Liver (tissue), 9 donors: ENCODE measurements around the gene EXOC8. TPM values are rescaled to one million over a fixed set of nuclear protein-coding genes. Genes with fewer than 3 reads are reported as not detected.

Experiments used
- DNase-seq: peaks from one replicate; pipeline ENCODE4 v3.0.0-alpha.2; 2017; ENCODE audit warnings: low spot score
- H3K27ac ChIP-seq, 2 donors: one replicate each; pipeline ENCODE4 v1.7.0; 2013; ENCODE audit warnings: inconsistent platforms in 2 of 2, low read length in 2 of 2, control low read depth in 1 of 2, low read depth in 1 of 2, mild to moderate bottlenecking in 1 of 2
- H3K27me3 ChIP-seq, 4 donors: one replicate each; pipeline versions ENCODE4 v1.6.1 to v1.7.0; 2013; ENCODE audit warnings: low read length in 3 of 4, inconsistent platforms in 1 of 4, mild to moderate bottlenecking in 1 of 4, moderate library complexity in 1 of 4; ENCODE audit not compliant: control insufficient read depth in 4 of 4, insufficient read depth in 4 of 4
- H3K36me3 ChIP-seq, 4 donors: one replicate each; pipeline versions ENCODE4 v1.6.1 to v1.7.0; 2013; ENCODE audit warnings: low read length in 3 of 4, mild to moderate bottlenecking in 3 of 4, low read depth in 1 of 4, moderate library complexity in 1 of 4; ENCODE audit not compliant: control insufficient read depth in 4 of 4, insufficient read depth in 3 of 4
- H3K4me1 ChIP-seq, 4 donors: one replicate each; pipeline versions ENCODE4 v1.6.1 to v1.7.0; 2013; ENCODE audit warnings: low read length in 3 of 4, mild to moderate bottlenecking in 3 of 4, moderate library complexity in 1 of 4; ENCODE audit not compliant: control insufficient read depth in 4 of 4, insufficient read depth in 4 of 4
- H3K4me3 ChIP-seq, 3 donors: one replicate each; pipeline versions ENCODE4 v1.6.1 to v1.7.0; 2013; ENCODE audit warnings: low read length in 3 of 3, control low read depth in 1 of 3, low read depth in 1 of 3, mild to moderate bottlenecking in 1 of 3
- H3K9ac ChIP-seq, 2 donors: one replicate each; pipeline ENCODE4 v1.7.0; 2013; ENCODE audit warnings: low read length in 2 of 2, mild to moderate bottlenecking in 2 of 2, moderate library complexity in 2 of 2, control low read depth in 1 of 2, low read depth in 1 of 2
- H3K9me3 ChIP-seq, 4 donors: one replicate each; pipeline versions ENCODE4 v1.6.1 to v1.7.0; 2013; ENCODE audit warnings: low read length in 3 of 4; ENCODE audit not compliant: control insufficient read depth in 4 of 4
- FOXA1 ChIP-seq: IDR thresholded peaks from 2 replicates; pipeline ENCODE4 v1.6.1; 2016; ENCODE audit warnings: antibody characterized with exemption
- FOXA2 ChIP-seq: IDR thresholded peaks from 2 replicates; pipeline ENCODE4 v1.6.1; 2016; ENCODE audit warnings: antibody characterized with exemption
- GABPA ChIP-seq, 2 donors: IDR thresholded peaks in 1 of 2; conservative IDR thresholded peaks in 1 of 2; 2 replicates each; pipeline ENCODE4 v1.6.1; 2016; ENCODE audit warnings: antibody characterized with exemption in 2 of 2, mild to moderate bottlenecking in 1 of 2, moderate library complexity in 1 of 2
- HNF4A ChIP-seq, 2 donors: conservative IDR thresholded peaks; 2 replicates each; pipeline ENCODE4 v1.6.1; 2016; ENCODE audit warnings: antibody characterized with exemption in 2 of 2, mild to moderate bottlenecking in 2 of 2
- HNF4G ChIP-seq: IDR thresholded peaks from 2 replicates; pipeline ENCODE4 v1.6.1; 2016; ENCODE audit warnings: antibody characterized with exemption
- JUND ChIP-seq, 2 donors: IDR thresholded peaks; 2 replicates each; pipeline ENCODE4 v1.6.1; 2016; ENCODE audit warnings: antibody characterized with exemption in 2 of 2
- NR2F2 ChIP-seq: IDR thresholded peaks from 2 replicates; pipeline ENCODE4 v1.6.1; 2016; ENCODE audit warnings: antibody characterized with exemption
- RAD21 ChIP-seq, 2 donors: IDR thresholded peaks; 2 replicates each; pipeline ENCODE4 v1.6.1; 2016; ENCODE audit warnings: antibody characterized with exemption in 2 of 2, mild to moderate bottlenecking in 2 of 2
- SP1 ChIP-seq: IDR thresholded peaks from 2 replicates; pipeline ENCODE4 v1.6.1; 2018; ENCODE audit warnings: antibody characterized with exemption, mild to moderate bottlenecking
- TAF1 ChIP-seq: conservative IDR thresholded peaks from 2 replicates; pipeline ENCODE4 v1.6.1; 2016; ENCODE audit warnings: antibody characterized with exemption, mild to moderate bottlenecking
- YY1 ChIP-seq: IDR thresholded peaks from 2 replicates; pipeline ENCODE4 v1.6.1; 2016; ENCODE audit warnings: antibody characterized with exemption, mild to moderate bottlenecking
- WGBS: extraction: QIAGEN DNeasy Blood & Tissue Kit; methylation state at CpG from one replicate; pipeline ENCODE4 v1.1.7; 2013; 5-methylcytosine and 5-hydroxymethylcytosine counted together
- polyA plus RNA-seq, 2 donors: library from polyadenylated mRNA; stranded (reverse) in 1 of 2; unstranded in 1 of 2; fragments of 200-250 nt in 1 of 2; fragments of >200 nt in 1 of 2; fragmentation: Nextera tagmentation in 1 of 2; extraction: Ambion mirVana in 1 of 2; gene quantifications; one replicate each; pipeline versions ENCODE4 v1.2.1 to v1.2.3, GENCODE V29; 2013 to 2015
- total RNA-seq, 2 donors: library from RNA; depleted of rRNA; stranded (reverse); fragments of >200 nt; gene quantifications; one replicate each; pipeline ENCODE4 v1.2.3, GENCODE V29; 2014
- TF ChIP-seq, protein P1 (sequence below): fragments of 150-350 bp; IDR thresholded peaks from 2 replicates; pipeline ENCODE4 v1.5.1; 2017; ENCODE audit warnings: improper control_type of control experiment, low read depth, low read length; ENCODE audit not compliant: missing input control
- TF ChIP-seq, protein P2 (sequence below): IDR thresholded peaks from 2 replicates; pipeline ENCODE4 v1.6.1; 2016; ENCODE audit warnings: antibody characterized with exemption, mild to moderate bottlenecking
- donor health status: healthy.
- donor health status: healthy.
- donor health status: healthy.
- donor health status: healthy.
- donor health status: healthy.

Gene EXOC8
- total and polyA plus RNA-seq, 4 donors: 1.6 to 13.4 (median 7.5) TPM

GRCh38 chr1:231317306-231318014 is 20.2 kb downstream of the EXOC8 start:
- Histone ChIP-seq H3K36me3 (no peaks in the 10 kb centered on the region), H3K4me1 (no peaks in the 10 kb centered on the region), H3K9me3 (no peaks in the 10 kb centered on the region), H3K27me3 (no peaks in the 10 kb centered on the region), H3K9ac (no peak overlapping the region), H3K4me3 (no peak overlapping the region), H3K27ac (no peak overlapping the region)
- WGBS: 96% methylated on average over 44 of the region's 44 CpGs
- no peak for TF ChIP-seq TAF1
- TF ChIP-seq RAD21 (IDR thresholded peaks at IDR 0.05): no peak
- TF ChIP-seq NR2F2: no peak
- TF ChIP-seq HNF4A (conservative IDR thresholded peaks at IDR 0.05): no peak
- no peak for TF ChIP-seq GABPA (IDR thresholded peaks at IDR 0.05 in 1 of 2, conservative IDR thresholded peaks at IDR 0.05 in 1 of 2)
- no peak for TF ChIP-seq HNF4G
- TF ChIP-seq JUND (IDR thresholded peaks at IDR 0.05): no peak
- no peak for TF ChIP-seq FOXA2
- no peak for TF ChIP-seq YY1
- no peak for TF ChIP-seq SP1
- TF ChIP-seq, protein P1, sequence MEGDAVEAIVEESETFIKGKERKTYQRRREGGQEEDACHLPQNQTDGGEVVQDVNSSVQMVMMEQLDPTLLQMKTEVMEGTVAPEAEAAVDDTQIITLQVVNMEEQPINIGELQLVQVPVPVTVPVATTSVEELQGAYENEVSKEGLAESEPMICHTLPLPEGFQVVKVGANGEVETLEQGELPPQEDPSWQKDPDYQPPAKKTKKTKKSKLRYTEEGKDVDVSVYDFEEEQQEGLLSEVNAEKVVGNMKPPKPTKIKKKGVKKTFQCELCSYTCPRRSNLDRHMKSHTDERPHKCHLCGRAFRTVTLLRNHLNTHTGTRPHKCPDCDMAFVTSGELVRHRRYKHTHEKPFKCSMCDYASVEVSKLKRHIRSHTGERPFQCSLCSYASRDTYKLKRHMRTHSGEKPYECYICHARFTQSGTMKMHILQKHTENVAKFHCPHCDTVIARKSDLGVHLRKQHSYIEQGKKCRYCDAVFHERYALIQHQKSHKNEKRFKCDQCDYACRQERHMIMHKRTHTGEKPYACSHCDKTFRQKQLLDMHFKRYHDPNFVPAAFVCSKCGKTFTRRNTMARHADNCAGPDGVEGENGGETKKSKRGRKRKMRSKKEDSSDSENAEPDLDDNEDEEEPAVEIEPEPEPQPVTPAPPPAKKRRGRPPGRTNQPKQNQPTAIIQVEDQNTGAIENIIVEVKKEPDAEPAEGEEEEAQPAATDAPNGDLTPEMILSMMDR: no peak
- no peak for TF ChIP-seq FOXA1
- TF ChIP-seq, protein P2, sequence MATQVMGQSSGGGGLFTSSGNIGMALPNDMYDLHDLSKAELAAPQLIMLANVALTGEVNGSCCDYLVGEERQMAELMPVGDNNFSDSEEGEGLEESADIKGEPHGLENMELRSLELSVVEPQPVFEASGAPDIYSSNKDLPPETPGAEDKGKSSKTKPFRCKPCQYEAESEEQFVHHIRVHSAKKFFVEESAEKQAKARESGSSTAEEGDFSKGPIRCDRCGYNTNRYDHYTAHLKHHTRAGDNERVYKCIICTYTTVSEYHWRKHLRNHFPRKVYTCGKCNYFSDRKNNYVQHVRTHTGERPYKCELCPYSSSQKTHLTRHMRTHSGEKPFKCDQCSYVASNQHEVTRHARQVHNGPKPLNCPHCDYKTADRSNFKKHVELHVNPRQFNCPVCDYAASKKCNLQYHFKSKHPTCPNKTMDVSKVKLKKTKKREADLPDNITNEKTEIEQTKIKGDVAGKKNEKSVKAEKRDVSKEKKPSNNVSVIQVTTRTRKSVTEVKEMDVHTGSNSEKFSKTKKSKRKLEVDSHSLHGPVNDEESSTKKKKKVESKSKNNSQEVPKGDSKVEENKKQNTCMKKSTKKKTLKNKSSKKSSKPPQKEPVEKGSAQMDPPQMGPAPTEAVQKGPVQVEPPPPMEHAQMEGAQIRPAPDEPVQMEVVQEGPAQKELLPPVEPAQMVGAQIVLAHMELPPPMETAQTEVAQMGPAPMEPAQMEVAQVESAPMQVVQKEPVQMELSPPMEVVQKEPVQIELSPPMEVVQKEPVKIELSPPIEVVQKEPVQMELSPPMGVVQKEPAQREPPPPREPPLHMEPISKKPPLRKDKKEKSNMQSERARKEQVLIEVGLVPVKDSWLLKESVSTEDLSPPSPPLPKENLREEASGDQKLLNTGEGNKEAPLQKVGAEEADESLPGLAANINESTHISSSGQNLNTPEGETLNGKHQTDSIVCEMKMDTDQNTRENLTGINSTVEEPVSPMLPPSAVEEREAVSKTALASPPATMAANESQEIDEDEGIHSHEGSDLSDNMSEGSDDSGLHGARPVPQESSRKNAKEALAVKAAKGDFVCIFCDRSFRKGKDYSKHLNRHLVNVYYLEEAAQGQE: no peak
- DNase-seq: no peak

DNA sequence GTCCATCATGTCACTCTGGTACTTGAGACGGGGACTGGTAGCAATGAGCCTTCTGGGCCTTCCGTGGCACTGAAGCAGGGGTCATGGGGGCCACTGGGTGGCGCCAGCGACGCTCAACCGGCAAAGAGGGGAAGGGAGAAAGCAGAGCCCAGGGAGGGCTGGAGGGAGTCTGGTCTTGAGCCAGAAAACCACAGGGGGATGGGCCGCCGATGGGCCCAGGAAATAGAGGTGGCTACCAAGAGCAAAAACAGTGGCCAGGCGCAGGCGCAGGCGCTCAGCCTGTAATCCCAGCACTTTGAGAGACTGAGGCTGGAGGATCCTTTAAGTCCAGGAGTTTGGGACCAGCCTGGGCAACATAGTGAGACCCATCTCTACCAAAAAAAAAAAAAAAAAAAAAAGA is 21.8 kb downstream of the EXOC8 start:
- H3K9ac ChIP-seq: no peak overlapping the region
- H3K9me3 ChIP-seq: no peaks in the 10 kb centered on the region
- H3K27ac ChIP-seq: no peak overlapping the region
- H3K36me3 ChIP-seq: no peaks in the 10 kb centered on the region
- H3K4me1 ChIP-seq: no peaks in the 10 kb centered on the region
- TF ChIP-seq SP1 (no peak), RAD21 (IDR thresholded peaks at IDR 0.05) (peak; percentile 67 to 85), TAF1 (no peak)
- TF ChIP-seq, protein P1: peak; percentile 38
- H3K27me3 ChIP-seq: no peaks in the 10 kb centered on the region
- H3K4me3 ChIP-seq: no peak overlapping the region
- 51% methylated on average over 11 of the region's 11 CpGs for WGBS
- no peak for DNase-seq
